Uterus (tissue), 2 donors: ENCODE results near the gene ADD3.

ENCODE experiments used
- POLR2A ChIP-seq, 2 donors: fragments of 450-650 bp; IDR thresholded peaks; one replicate each; pipeline ENCODE4 v1.6.1; 2016; ENCODE audit warnings: antibody characterized with exemption in 2 of 2, mild to moderate bottlenecking in 1 of 2, moderate library complexity in 1 of 2
- TF ChIP-seq, protein P1 (sequence below), 4 experiments: fragments of 200-600 bp in 2 of 4; fragments of 450-650 bp in 2 of 4; sonication (generic) in 2 of 4; IDR thresholded peaks; one replicate each; pipeline ENCODE4 v1.5.1; 2016 to 2019; ENCODE audit warnings: antibody characterized with exemption in 4 of 4, mild to moderate bottlenecking in 2 of 4, moderate library complexity in 1 of 4

DNA sequence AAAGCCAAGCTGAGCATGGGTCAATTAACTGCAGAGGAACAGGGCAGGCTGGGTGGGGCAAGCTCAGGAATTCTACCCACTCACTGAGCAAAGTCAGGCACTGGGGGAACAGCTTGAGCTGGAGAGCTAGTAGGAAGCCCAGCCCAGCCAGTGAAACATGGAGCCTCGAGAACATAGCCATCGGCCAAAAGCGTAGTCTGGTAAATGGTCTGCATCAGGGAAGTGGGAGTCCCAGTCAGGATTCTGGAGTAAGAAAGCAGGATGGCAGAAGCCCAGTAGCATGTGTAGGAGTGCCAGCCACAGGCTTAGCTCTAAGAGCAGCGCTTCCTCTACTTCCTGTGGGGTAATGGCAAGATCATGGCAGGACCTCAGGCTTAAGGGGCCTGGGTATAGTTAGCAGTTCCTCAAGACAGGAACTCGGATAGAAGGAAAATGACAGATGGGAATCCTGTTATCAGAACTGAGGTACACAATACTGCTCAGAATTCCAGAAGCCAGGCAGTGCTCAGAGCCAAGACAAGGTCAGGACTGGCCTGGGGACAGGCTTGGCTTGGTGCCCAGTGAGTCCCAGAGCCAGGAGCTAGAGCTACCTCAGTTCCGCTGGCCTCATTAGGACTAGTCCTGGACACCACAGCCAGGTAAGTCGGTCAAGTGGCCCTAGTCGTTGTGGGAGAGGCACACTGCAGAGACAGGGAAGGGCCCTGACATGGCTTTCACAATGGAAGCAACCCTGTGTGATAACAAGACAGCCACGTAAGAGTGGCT, 134.3 kb downstream of the ADD3 start:
- TF ChIP-seq, protein P1, sequence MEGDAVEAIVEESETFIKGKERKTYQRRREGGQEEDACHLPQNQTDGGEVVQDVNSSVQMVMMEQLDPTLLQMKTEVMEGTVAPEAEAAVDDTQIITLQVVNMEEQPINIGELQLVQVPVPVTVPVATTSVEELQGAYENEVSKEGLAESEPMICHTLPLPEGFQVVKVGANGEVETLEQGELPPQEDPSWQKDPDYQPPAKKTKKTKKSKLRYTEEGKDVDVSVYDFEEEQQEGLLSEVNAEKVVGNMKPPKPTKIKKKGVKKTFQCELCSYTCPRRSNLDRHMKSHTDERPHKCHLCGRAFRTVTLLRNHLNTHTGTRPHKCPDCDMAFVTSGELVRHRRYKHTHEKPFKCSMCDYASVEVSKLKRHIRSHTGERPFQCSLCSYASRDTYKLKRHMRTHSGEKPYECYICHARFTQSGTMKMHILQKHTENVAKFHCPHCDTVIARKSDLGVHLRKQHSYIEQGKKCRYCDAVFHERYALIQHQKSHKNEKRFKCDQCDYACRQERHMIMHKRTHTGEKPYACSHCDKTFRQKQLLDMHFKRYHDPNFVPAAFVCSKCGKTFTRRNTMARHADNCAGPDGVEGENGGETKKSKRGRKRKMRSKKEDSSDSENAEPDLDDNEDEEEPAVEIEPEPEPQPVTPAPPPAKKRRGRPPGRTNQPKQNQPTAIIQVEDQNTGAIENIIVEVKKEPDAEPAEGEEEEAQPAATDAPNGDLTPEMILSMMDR (IDR thresholded peaks at IDR 0.05): no peak
- TF ChIP-seq POLR2A (IDR thresholded peaks at IDR 0.05): no peak
